Caco-2 (cell line): ENCODE measurements around the gene MAPT. TPM values are rescaled to one million over a fixed set of nuclear protein-coding genes. Genes with fewer than 3 reads are reported as not detected.

Source experiments
- BruUV-seq: library from RNA; stranded (reverse); fragments of 400-500 nt; replicated peaks from 2 replicates; lab custom pipeline; 2021; lab: Mats Ljungman, UMichigan
- CTCF ChIA-PET: fragments of 300-600 bp; sonication (Branson Sonifier 250); formaldehyde crosslinking; loops from one replicate; lab custom pipeline; 2022; ENCODE audit warnings: antibody characterized with exemption; lab: Charles Lee
- POLR2A ChIA-PET: fragments of 300-600 bp; sonication (Branson Sonifier 250); formaldehyde crosslinking; loops from one replicate; lab custom pipeline; 2022; ENCODE audit warnings: antibody characterized with exemption; lab: Charles Lee
- DNase-seq, 2 experiments: peaks; one replicate each; pipeline versions ENCODE4 v3.0.0 to v3.0.0-alpha.2; 2020 to 2022
- H3K27me3 ChIP-seq: replicated peaks from 2 replicates; pipeline ENCODE4 v1.6.0; 2011; ENCODE audit warnings: low read length; ENCODE audit not compliant: control insufficient read depth, insufficient read depth
- H3K36me3 ChIP-seq: 2 replicates; pipeline ENCODE4 v1.5.1; 2011; ENCODE audit warnings: low read length; ENCODE audit not compliant: control insufficient read depth, insufficient read depth
- H3K4me1 ChIP-seq: fragments of 250-450 bp; sonication (Bioruptor Pico); 2 replicates; pipeline ENCODE4 v1.5.1; 2020; ENCODE audit warnings: mild to moderate bottlenecking
- H3K4me3 ChIP-seq: 2 replicates; pipeline ENCODE4 v1.5.1; 2011; ENCODE audit warnings: low read depth, mild to moderate bottlenecking, control low read depth, low read length
- H3K9me3 ChIP-seq: fragments of 250-450 bp; sonication (Bioruptor Pico); 2 replicates; pipeline ENCODE4 v1.5.1; 2020; ENCODE audit warnings: mild to moderate bottlenecking, moderate library complexity
- H3K27ac Mint-ChIP-seq: one replicate; pipeline ENCODE4 v1.8.0; 2022; ENCODE audit warnings: mixed read lengths; ENCODE audit not compliant: unreplicated experiment
- H3K27me3 Mint-ChIP-seq: one replicate; pipeline ENCODE4 v1.8.0; 2022; ENCODE audit warnings: mixed read lengths; ENCODE audit not compliant: insufficient read depth, unreplicated experiment
- H3K36me3 Mint-ChIP-seq: one replicate; pipeline ENCODE4 v1.8.0; 2022; ENCODE audit warnings: mild to moderate bottlenecking, mixed read lengths; ENCODE audit not compliant: insufficient read depth, unreplicated experiment
- H3K4me1 Mint-ChIP-seq: one replicate; pipeline ENCODE4 v1.8.0; 2022; ENCODE audit warnings: low read depth, mixed read lengths; ENCODE audit not compliant: unreplicated experiment
- H3K4me3 Mint-ChIP-seq: one replicate; pipeline ENCODE4 v1.8.0; 2022; ENCODE audit warnings: mild to moderate bottlenecking, moderate library complexity, mixed read lengths; ENCODE audit not compliant: unreplicated experiment
- H3K9me3 Mint-ChIP-seq: one replicate; pipeline ENCODE4 v1.8.0; 2022; ENCODE audit warnings: mixed read lengths; ENCODE audit not compliant: unreplicated experiment
- intact Hi-C: fragments of 100-400 bp; cut with micrococcal nuclease; formaldehyde crosslinking; loops from one replicate; pipeline ENCODE4 v1.10.0; 2022; ENCODE audit not compliant: unreplicated experiment
- total RNA-seq: library from RNA; stranded (reverse); gene quantifications from 2 replicates; pipeline ENCODE4 v1.2.3, GENCODE V29; 2022
- TF ChIP-seq, protein P1 (sequence below), 2 experiments: fragments of 200-600 bp in 1 of 2; IDR thresholded peaks; 1 replicate in 1 of 2; 2 replicates in 1 of 2; pipeline versions ENCODE4 v1.5.1 to v1.8.0; 2011 to 2022; ENCODE audit warnings: antibody characterized with exemption in 1 of 2, control low read depth in 1 of 2, inconsistent platforms in 1 of 2, low read depth in 1 of 2, low read length in 1 of 2, mild to moderate bottlenecking in 1 of 2, moderate library complexity in 1 of 2; ENCODE audit not compliant: insufficient read depth in 1 of 2, severe bottlenecking in 1 of 2, unreplicated experiment in 1 of 2

Gene MAPT
- total RNA-seq, 1 experiment from 2014 or later: 0.95 TPM

GRCh38 chr17:45924332-45924820, 30.0 kb downstream of the MAPT start:
- DNase-seq: no peak
- Mint-ChIP-seq H3K27ac (no peak overlapping the region), H3K36me3 (no peaks in the 10 kb centered on the region), H3K9me3 (no peaks in the 10 kb centered on the region), H3K27me3 (peaks cover 13% of the 10 kb centered on the region), H3K4me3 (no peak overlapping the region), H3K4me1 (peaks cover 15% of the 10 kb centered on the region)
- BruUV-seq: no TSS peak
- Histone ChIP-seq H3K36me3 (no peaks in the 10 kb centered on the region), H3K4me3 (no peak overlapping the region), H3K9me3 (no peaks in the 10 kb centered on the region), H3K27me3 (no peaks in the 10 kb centered on the region; the same call in 1 of the 2 replicates), H3K4me1 (0 out of 2 replicates have a peak, but pooled peaks cover 6% of the 10 kb centered on the region)
- TF ChIP-seq, protein P1, sequence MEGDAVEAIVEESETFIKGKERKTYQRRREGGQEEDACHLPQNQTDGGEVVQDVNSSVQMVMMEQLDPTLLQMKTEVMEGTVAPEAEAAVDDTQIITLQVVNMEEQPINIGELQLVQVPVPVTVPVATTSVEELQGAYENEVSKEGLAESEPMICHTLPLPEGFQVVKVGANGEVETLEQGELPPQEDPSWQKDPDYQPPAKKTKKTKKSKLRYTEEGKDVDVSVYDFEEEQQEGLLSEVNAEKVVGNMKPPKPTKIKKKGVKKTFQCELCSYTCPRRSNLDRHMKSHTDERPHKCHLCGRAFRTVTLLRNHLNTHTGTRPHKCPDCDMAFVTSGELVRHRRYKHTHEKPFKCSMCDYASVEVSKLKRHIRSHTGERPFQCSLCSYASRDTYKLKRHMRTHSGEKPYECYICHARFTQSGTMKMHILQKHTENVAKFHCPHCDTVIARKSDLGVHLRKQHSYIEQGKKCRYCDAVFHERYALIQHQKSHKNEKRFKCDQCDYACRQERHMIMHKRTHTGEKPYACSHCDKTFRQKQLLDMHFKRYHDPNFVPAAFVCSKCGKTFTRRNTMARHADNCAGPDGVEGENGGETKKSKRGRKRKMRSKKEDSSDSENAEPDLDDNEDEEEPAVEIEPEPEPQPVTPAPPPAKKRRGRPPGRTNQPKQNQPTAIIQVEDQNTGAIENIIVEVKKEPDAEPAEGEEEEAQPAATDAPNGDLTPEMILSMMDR (IDR thresholded peaks at IDR 0.05; ENCODE audit: insufficient read depth in 1 of 2, low read depth in 1 of 2, low read length in 1 of 2, severe bottlenecking in 1 of 2, unreplicated experiment in 1 of 2): no peak
- ChIA-PET POLR2A (no interaction called here), CTCF (interaction anchor here (0.6 kb wide), 1 partner anchor 30 kb away, joined by 3 read pairs; the partner anchor contains the start of gene MAPT)
- intact Hi-C loops: no loop called here

DNA sequence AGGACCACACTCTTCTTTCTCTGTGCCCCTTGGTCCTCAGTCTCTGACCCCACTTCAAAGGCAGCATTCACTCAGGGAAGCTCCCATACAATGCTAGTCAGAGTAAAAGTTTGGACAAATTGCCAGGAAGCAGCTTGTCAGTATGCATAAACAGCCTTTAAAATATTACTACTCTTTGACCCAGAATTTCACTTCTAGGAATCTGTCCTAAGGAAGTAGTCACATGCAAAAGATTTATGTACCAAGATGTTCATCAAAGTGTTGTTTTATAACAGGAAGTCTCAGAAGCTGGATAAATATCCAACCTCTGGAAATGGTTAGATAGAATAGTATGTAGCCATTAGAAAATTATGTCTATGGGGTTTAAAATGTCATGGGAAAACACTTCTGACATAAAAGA, 31.0 kb downstream of the MAPT start:
- Histone ChIP-seq H3K9me3 (no peaks in the 10 kb centered on the region), H3K27me3 (no peaks in the 10 kb centered on the region; the same call in 1 of the 2 replicates), H3K4me1 (0 out of 2 replicates have a peak, but pooled peaks cover 6% of the 10 kb centered on the region), H3K36me3 (no peaks in the 10 kb centered on the region), H3K4me3 (no peak overlapping the region)
- Mint-ChIP-seq H3K27me3 (peaks cover 10% of the 10 kb centered on the region), H3K27ac (no peak overlapping the region), H3K9me3 (no peaks in the 10 kb centered on the region), H3K4me3 (no peak overlapping the region), H3K4me1 (peaks cover 15% of the 10 kb centered on the region), H3K36me3 (no peaks in the 10 kb centered on the region)
- TF ChIP-seq, protein P1 (IDR thresholded peaks at IDR 0.05; ENCODE audit: insufficient read depth in 1 of 2, low read depth in 1 of 2, low read length in 1 of 2, severe bottlenecking in 1 of 2, unreplicated experiment in 1 of 2): no peak
- ChIA-PET POLR2A (no interaction called here), CTCF (interaction anchor here (0.6 kb wide), 1 partner anchor 24 kb away, joined by 3 read pairs; no protein-coding TSS in a partner anchor)
- DNase-seq: no peak
- intact Hi-C loops: no loop called here
- no TSS peak for BruUV-seq

GRCh38 chr17:45927247-45927646, 32.9 kb downstream of the MAPT start:
- peaks cover 15% of the 10 kb centered on the region for H3K4me1 Mint-ChIP-seq
- no peaks in the 10 kb centered on the region for H3K36me3 Mint-ChIP-seq
- DNase-seq: no peak
- 0 out of 2 replicates have a peak, but pooled peaks cover 6% of the 10 kb centered on the region for H3K4me1 ChIP-seq
- peaks cover 7% of the 10 kb centered on the region for H3K27me3 Mint-ChIP-seq
- no peaks in the 10 kb centered on the region for H3K9me3 Mint-ChIP-seq
- TF ChIP-seq, protein P1 (IDR thresholded peaks at IDR 0.05; ENCODE audit: insufficient read depth in 1 of 2, low read depth in 1 of 2, low read length in 1 of 2, severe bottlenecking in 1 of 2, unreplicated experiment in 1 of 2): no peak
- no peak overlapping the region for H3K4me3 ChIP-seq
- H3K36me3 ChIP-seq: no peaks in the 10 kb centered on the region
- CTCF ChIA-PET: no interaction called here
- no TSS peak for BruUV-seq
- no peaks in the 10 kb centered on the region for H3K9me3 ChIP-seq
- H3K27me3 ChIP-seq: no peaks in the 10 kb centered on the region; the same call in 1 of the 2 replicates
- intact Hi-C loops: no loop called here
- H3K4me3 Mint-ChIP-seq: no peak overlapping the region
- POLR2A ChIA-PET: no interaction called here
- peak overlapping the region; percentile 28 for H3K27ac Mint-ChIP-seq
